Psoas muscle (tissue), 8 donors: ENCODE data around the gene PDZD2. TPM values are rescaled to one million over a fixed set of nuclear protein-coding genes. Genes with fewer than 3 reads are reported as not detected.
A peak's percentile ranks its signal among the peaks of the same experiment; 100 is the strongest.

Source experiments
- ATAC-seq, 4 donors: fragments of 200-7000 bp; cut with Tn5 transposase; one replicate each; pipeline ENCODE4 v1.9.1; 2020; ENCODE audit warnings: moderate library complexity in 3 of 4, mild to moderate bottlenecking in 2 of 4
- DNase-seq, 2 donors: peaks; one replicate each; pipeline ENCODE4 v3.0.0-alpha.2; 2020
- H3K27ac ChIP-seq: fragments of 200-600 bp; one replicate; pipeline ENCODE4 v1.8.0; 2022
- H3K27me3 ChIP-seq, 3 donors: fragments of 200-600 bp in 1 of 3; one replicate each; pipeline versions ENCODE4 v1.6.1 to v1.8.0; 2013 to 2022; ENCODE audit warnings: low read length in 2 of 3, mild to moderate bottlenecking in 2 of 3, moderate library complexity in 1 of 3; ENCODE audit not compliant: insufficient read depth in 3 of 3
- H3K36me3 ChIP-seq, 2 donors: fragments of 200-600 bp in 1 of 2; one replicate each; pipeline versions ENCODE4 v1.6.1 to v1.8.0; 2013 to 2022; ENCODE audit warnings: low read depth in 1 of 2, mild to moderate bottlenecking in 1 of 2, moderate library complexity in 1 of 2; ENCODE audit not compliant: insufficient read depth in 1 of 2
- H3K4me1 ChIP-seq: fragments of 200-600 bp; one replicate; pipeline ENCODE4 v1.8.0; 2022
- H3K4me3 ChIP-seq: fragments of 200-600 bp; one replicate; pipeline ENCODE4 v1.8.0; 2022; ENCODE audit warnings: mild to moderate bottlenecking
- H3K9me3 ChIP-seq: fragments of 200-600 bp; one replicate; pipeline ENCODE4 v1.8.0; 2022
- CTCF ChIP-seq: fragments of 200-600 bp; IDR thresholded peaks from one replicate; pipeline ENCODE4 v1.8.0; 2022; ENCODE audit warnings: antibody characterized with exemption
- WGBS, 3 donors: extraction: QIAGEN DNeasy Blood & Tissue Kit; methylation state at CpG; one replicate each; pipeline versions ENCODE4 v1.1.6 to v1.1.7; 2013; 5-methylcytosine and 5-hydroxymethylcytosine counted together
- intact Hi-C, 2 donors: fragments of 100-400 bp; cut with DNase I; formaldehyde crosslinking; loops; one replicate each; pipeline versions ENCODE4 v1.11.0 to v1.14.2; 2022
- polyA plus RNA-seq, 3 donors: library from polyadenylated mRNA; stranded (reverse); fragments of 200-250 nt; gene quantifications; one replicate each; pipeline ENCODE4 v1.2.3, GENCODE V29; 2013
- total RNA-seq, 4 donors: library from RNA; stranded (reverse); fragmentation: NEBNext Ultra II Directional in 2 of 4; extraction: Animal tissue kit (Norgen Biotek cat#: 25700) in 2 of 4; gene quantifications; one replicate each; pipeline versions ENCODE4 v1.2.1 to v1.2.4, GENCODE V29; 2021 to 2023
- donor health status: healthy with polysubstance abuse.
- donor health status: DM: no; HTN: no; CAD: no; lungs with moderate emphysema.
- donor health status: Bipolar disorder and iron deficiency.
- donor health status: healthy.
- donor health status: DM: yes; HTN: yes; CAD: no.
- donor health status: DM: no; HTN: no; CAD: no.
- donor health status: DM: no; HTN: no; CAD: no.
- donor health status: DM: yes; HTN: yes; CAD: no.

The PDZD2 gene
- total and polyA plus RNA-seq, 7 donors = 1.4 to 17.5 (median 4.5) TPM

DNA sequence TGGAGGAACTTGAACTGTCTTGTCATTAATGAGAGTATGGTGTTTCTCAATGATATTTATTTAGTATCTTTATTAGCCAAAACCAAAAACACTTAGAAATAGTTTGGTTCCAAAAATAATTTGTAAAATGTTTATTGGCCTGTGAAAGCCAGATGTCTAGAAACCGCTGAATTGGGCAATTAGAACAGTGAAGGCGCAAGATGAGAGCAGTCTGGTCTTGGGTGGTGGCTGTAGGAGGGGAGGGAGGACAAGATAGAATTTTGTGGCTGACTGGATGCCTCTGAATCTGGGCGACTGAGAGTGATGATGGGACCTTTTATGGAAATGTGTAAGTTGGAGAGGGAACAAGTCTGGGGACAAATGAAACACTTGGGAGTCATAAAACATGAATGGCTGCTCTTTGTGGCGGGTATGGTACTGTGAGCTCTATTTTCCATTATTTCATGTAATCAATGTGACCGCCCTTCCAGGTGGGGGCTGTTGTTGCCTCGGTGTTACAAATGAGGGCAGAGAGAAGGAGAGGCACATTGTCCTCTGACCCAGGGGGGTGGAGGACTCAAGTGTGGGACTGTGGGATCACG lies 35.5 kb downstream of the PDZD2 start:
- Histone ChIP-seq H3K4me1 (no peaks in the 10 kb centered on the region), H3K4me3 (no peak overlapping the region), H3K27me3 (no peaks in the 10 kb centered on the region), H3K27ac (no peak overlapping the region), H3K9me3 (no peaks in the 10 kb centered on the region), H3K36me3 (no peaks in the 10 kb centered on the region)
- DNase-seq (no peak), ATAC-seq (no peak)
- no peak for TF ChIP-seq CTCF
- intact Hi-C loops = no loop called here
- WGBS, 3 donors = 87 to 89% (median 87%) methylated on average over 7 of the region's 7 CpGs

- Histone ChIP-seq H3K9me3 (no peaks in the 10 kb centered on the region), H3K36me3 (no peaks in the 10 kb centered on the region), H3K4me3 (no peak overlapping the region), H3K4me1 (no peaks in the 10 kb centered on the region), H3K27ac (no peak overlapping the region), H3K27me3 (no peaks in the 10 kb centered on the region)
- WGBS, 3 donors = 74 to 82% (median 82%) methylated on average over 6 of the region's 6 CpGs
- no peak for ATAC-seq
- no peak for DNase-seq
- no peak for TF ChIP-seq CTCF
- intact Hi-C loops = no loop called here
Measured at GRCh38 chr5:31675472-31675871, 36.5 kb downstream of the PDZD2 start.

- Histone ChIP-seq H3K27ac (no peak overlapping the region), H3K9me3 (no peaks in the 10 kb centered on the region), H3K36me3 (no peaks in the 10 kb centered on the region), H3K27me3 (peaks cover 0 to 5% (median 0%) of the 10 kb centered on the region in 3 donors), H3K4me1 (no peaks in the 10 kb centered on the region), H3K4me3 (no peak overlapping the region)
- WGBS, 3 donors = 21 to 51% (median 23%) methylated on average over 6 of the region's 6 CpGs
- intact Hi-C loops = no loop called here
- peak in 1 of 2 donors; percentile 76 for DNase-seq
- ATAC-seq = peak; percentile 70 to 92 (median 87)
- no peak for TF ChIP-seq CTCF
Measured at GRCh38 chr5:31678180-31678579, 39.2 kb downstream of the PDZD2 start.

DNA sequence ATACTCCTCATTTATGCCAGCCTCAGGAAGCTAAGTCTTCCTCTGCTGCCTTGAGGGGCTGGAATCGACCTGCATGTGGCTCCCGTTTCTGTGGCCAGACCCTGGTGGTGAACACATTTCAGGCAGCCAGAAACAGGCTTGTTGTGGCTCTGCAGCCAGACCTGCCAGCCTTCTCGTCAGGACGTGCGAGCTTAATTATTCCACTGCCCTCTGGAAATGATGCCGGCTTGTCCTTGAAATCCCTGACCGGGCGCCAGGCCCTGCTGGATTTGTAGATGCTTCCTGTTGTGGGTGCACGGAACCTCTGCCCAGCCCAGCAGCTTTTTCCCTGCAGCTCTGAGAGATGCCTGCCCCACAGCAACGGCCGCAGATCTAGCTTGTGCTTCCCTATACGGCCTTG lies 41.6 kb downstream of the PDZD2 start:
- intact Hi-C loops = no loop called here
- H3K9me3 ChIP-seq = no peaks in the 10 kb centered on the region
- H3K27ac ChIP-seq = no peak overlapping the region
- peaks cover 0 to 5% (median 0%) of the 10 kb centered on the region in 3 donors for H3K27me3 ChIP-seq
- ATAC-seq = peak in 3 of 4 donors; percentile 23 to 53 (median 41)
- H3K4me3 ChIP-seq = no peak overlapping the region
- peak in 1 of 2 donors; percentile 64 for DNase-seq
- TF ChIP-seq CTCF = no peak
- H3K4me1 ChIP-seq = no peaks in the 10 kb centered on the region
- H3K36me3 ChIP-seq = no peaks in the 10 kb centered on the region
- WGBS, 3 donors = 32 to 36% (median 35%) methylated on average over 12 of the region's 12 CpGs

- no peaks in the 10 kb centered on the region for H3K9me3 ChIP-seq
- ATAC-seq (no peak), DNase-seq (no peak)
- no peak overlapping the region for H3K27ac ChIP-seq
- H3K4me3 ChIP-seq = no peak overlapping the region
- no peaks in the 10 kb centered on the region for H3K36me3 ChIP-seq
- intact Hi-C loops = no loop called here
- H3K4me1 ChIP-seq = no peaks in the 10 kb centered on the region
- no peak for TF ChIP-seq CTCF
- WGBS, 3 donors = 55 to 56% (median 56%) methylated on average over 11 of the region's 11 CpGs
- peaks cover 0 to 5% (median 0%) of the 10 kb centered on the region in 3 donors for H3K27me3 ChIP-seq
Measured at GRCh38 chr5:31682025-31682424, 43.1 kb downstream of the PDZD2 start.
